Testis (tissue), 3 donors: Measurements from ENCODE around the gene PLEKHA3. TPM values are rescaled to one million over a fixed set of nuclear protein-coding genes. Genes with fewer than 3 reads are reported as not detected.

Experiments
- DNase-seq: peaks from one replicate; pipeline ENCODE4 v3.0.0-alpha.2; 2019
- H3K27ac ChIP-seq, 2 donors: fragments of 200-600 bp; sonication (generic); one replicate each; pipeline ENCODE4 v1.5.1; 2019
- H3K27me3 ChIP-seq: fragments of 200-600 bp; sonication (generic); one replicate; pipeline ENCODE4 v1.5.1; 2019
- H3K36me3 ChIP-seq: fragments of 200-600 bp; sonication (generic); one replicate; pipeline ENCODE4 v1.5.1; 2017; ENCODE audit warnings: low read depth; ENCODE audit errors: missing control alignments
- H3K4me1 ChIP-seq: fragments of 200-600 bp; sonication (generic); one replicate; pipeline ENCODE4 v1.5.1; 2019
- H3K4me3 ChIP-seq, 2 donors: fragments of 200-600 bp; sonication (generic); one replicate each; pipeline ENCODE4 v1.5.1; 2017 to 2019
- H3K9me3 ChIP-seq: fragments of 200-600 bp; sonication (generic); one replicate; pipeline ENCODE4 v1.5.1; 2017
- POLR2A ChIP-seq: fragments of 450-650 bp; IDR thresholded peaks from one replicate; pipeline ENCODE4 v1.6.1; 2017; ENCODE audit warnings: antibody characterized with exemption, mild to moderate bottlenecking, moderate library complexity
- WGBS, 2 donors: methylation state at CpG; one replicate each; pipeline ENCODE4 v1.1.5; 2018; 5-methylcytosine and 5-hydroxymethylcytosine counted together
- intact Hi-C: fragments of 100-400 bp; cut with DNase I; formaldehyde crosslinking; loops from one replicate; pipeline ENCODE4 v1.15.1; 2023; ENCODE audit warnings: low total_unique reads
- polyA plus RNA-seq: library from polyadenylated mRNA; stranded (reverse); fragments of 350-450 nt; fragmentation: Illumina TruSeq; extraction: RNeasy Lipid Tissue Mini Kit (QIAGEN cat#74804); gene quantifications from one replicate; pipeline ENCODE4 v1.2.3, GENCODE V29; 2014; ENCODE audit warnings: low read depth, low replicate concordance; ENCODE audit not compliant: insufficient read depth
- total RNA-seq, 2 donors: library from RNA; depleted of rRNA; stranded (reverse); fragments of >200 nt; gene quantifications; one replicate each; pipeline ENCODE4 v1.2.3, GENCODE V29; 2016
- TF ChIP-seq, protein P1 (sequence below), 3 experiments: fragments of 450-650 bp in 2 of 3; fragments of 200-600 bp in 1 of 3; sonication (generic) in 1 of 3; IDR thresholded peaks; one replicate each; pipeline ENCODE4 v1.5.1; 2016 to 2019; ENCODE audit warnings: antibody characterized with exemption in 3 of 3, mild to moderate bottlenecking in 2 of 3, moderate library complexity in 1 of 3

PLEKHA3 gene
- total and polyA plus RNA-seq, 3 donors from 2014 or later: 17.8 to 58.7 (median 22.8) TPM

DNA sequence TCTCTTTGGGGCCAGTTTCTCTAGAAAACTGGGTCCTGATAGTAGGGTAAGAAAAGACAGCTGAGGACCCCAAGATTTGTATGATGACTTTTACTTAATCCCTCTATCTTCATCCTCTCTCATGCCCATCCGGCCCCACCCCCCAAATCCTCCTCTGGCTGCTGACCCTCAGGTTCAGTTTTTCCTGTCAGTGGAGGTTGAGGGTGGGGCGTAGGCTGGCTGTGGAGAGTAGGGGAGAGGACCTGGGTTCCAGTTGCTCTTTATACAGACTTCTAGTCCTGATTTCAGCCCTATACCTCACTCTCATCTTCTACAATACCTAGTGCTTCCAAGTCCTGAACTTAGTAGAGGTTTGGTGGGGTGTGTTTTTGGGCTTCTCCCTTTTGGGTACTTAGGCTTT, 28.4 kb downstream of the PLEKHA3 start:
- no peak overlapping the region for H3K27ac ChIP-seq
- intact Hi-C loops: no loop called here
- H3K4me1 ChIP-seq: no peaks in the 10 kb centered on the region
- no peaks in the 10 kb centered on the region for H3K36me3 ChIP-seq
- DNase-seq: no peak
- no peak overlapping the region for H3K4me3 ChIP-seq
- TF ChIP-seq, protein P1, sequence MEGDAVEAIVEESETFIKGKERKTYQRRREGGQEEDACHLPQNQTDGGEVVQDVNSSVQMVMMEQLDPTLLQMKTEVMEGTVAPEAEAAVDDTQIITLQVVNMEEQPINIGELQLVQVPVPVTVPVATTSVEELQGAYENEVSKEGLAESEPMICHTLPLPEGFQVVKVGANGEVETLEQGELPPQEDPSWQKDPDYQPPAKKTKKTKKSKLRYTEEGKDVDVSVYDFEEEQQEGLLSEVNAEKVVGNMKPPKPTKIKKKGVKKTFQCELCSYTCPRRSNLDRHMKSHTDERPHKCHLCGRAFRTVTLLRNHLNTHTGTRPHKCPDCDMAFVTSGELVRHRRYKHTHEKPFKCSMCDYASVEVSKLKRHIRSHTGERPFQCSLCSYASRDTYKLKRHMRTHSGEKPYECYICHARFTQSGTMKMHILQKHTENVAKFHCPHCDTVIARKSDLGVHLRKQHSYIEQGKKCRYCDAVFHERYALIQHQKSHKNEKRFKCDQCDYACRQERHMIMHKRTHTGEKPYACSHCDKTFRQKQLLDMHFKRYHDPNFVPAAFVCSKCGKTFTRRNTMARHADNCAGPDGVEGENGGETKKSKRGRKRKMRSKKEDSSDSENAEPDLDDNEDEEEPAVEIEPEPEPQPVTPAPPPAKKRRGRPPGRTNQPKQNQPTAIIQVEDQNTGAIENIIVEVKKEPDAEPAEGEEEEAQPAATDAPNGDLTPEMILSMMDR (IDR thresholded peaks at IDR 0.05): no peak
- no peak for TF ChIP-seq POLR2A
- no peaks in the 10 kb centered on the region for H3K27me3 ChIP-seq
- no peaks in the 10 kb centered on the region for H3K9me3 ChIP-seq
- WGBS, 2 donors: 97 to 98% methylated on average over 2 of the region's 2 CpGs

DNA sequence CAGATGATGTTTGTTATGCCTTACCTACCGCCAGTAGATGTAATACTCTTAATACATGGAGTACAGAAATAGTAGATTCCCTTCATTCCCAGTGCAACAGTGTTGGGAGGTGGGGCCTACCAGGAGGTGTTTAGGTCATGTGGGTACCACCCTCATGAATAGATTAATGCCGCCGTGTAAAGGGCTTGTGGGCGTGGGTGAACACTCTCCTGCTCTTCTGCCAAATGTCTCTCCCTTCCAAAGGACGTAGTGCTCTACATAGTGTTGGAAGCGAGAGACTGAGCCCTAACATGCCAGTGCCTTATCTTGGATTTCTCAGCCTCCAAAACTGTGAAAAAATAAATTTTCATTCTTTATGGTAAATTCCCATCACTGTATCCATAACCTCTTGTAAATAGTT, 30.1 kb downstream of the PLEKHA3 start:
- Histone ChIP-seq H3K36me3 (no peaks in the 10 kb centered on the region), H3K9me3 (no peaks in the 10 kb centered on the region), H3K4me3 (no peak overlapping the region), H3K27ac (no peak overlapping the region), H3K4me1 (no peaks in the 10 kb centered on the region), H3K27me3 (no peaks in the 10 kb centered on the region)
- TF ChIP-seq, protein P1 (IDR thresholded peaks at IDR 0.05): no peak
- TF ChIP-seq POLR2A: no peak
- DNase-seq: no peak
- WGBS, 2 donors: 79 to 82% methylated on average over 6 of the region's 6 CpGs
- intact Hi-C loops: no loop called here

DNA sequence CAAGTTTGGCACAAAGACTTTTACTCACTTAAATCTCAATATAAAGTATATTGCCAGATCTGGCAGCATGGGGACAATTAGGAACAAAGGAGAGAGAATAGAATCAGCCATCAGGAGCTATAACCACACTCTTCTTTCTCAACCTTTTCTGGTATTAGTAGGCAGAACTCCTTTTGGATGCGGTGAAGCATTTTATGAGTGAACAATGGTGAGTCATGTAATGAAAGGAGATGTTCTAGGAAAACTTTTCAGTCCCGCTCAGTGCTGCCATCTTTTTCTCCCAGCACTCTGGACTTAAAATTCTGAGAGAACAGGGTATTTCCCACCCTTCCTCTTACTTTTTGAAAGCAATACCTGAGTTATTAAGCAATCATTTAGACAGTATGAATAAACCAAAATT, 32.2 kb downstream of the PLEKHA3 start:
- no peak overlapping the region for H3K4me3 ChIP-seq
- 95 to 98% methylated on average over 2 of the region's 2 CpGs for WGBS, 2 donors
- no peak for DNase-seq
- no peaks in the 10 kb centered on the region for H3K9me3 ChIP-seq
- H3K36me3 ChIP-seq: no peaks in the 10 kb centered on the region
- intact Hi-C loops: no loop called here
- no peaks in the 10 kb centered on the region for H3K4me1 ChIP-seq
- TF ChIP-seq, protein P1 (IDR thresholded peaks at IDR 0.05): no peak
- TF ChIP-seq POLR2A: no peak
- H3K27me3 ChIP-seq: no peaks in the 10 kb centered on the region
- no peak overlapping the region for H3K27ac ChIP-seq

DNA sequence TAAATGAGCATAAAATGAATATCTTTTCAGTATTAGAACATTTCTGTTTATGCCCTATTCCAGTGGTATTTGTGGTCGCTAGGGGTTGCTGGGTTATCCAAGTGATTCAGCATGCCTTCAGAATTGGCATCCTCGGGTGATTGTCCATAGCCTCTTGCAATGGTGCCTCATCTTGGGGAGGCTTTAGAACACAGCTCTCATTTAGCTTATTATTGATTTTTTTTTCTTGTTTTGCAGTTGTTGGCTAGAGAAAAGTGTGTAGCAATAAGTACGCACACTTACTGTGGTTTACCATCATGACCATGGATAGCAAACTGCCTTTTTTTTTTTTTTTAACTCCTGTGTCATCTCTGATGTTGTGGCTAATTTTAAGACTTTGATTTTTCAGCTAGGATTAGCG, 33.6 kb downstream of the PLEKHA3 start:
- TF ChIP-seq POLR2A: no peak
- TF ChIP-seq, protein P1 (IDR thresholded peaks at IDR 0.05): no peak
- Histone ChIP-seq H3K4me1 (no peaks in the 10 kb centered on the region), H3K36me3 (no peaks in the 10 kb centered on the region), H3K4me3 (no peak overlapping the region), H3K27ac (no peak overlapping the region), H3K9me3 (no peaks in the 10 kb centered on the region), H3K27me3 (no peaks in the 10 kb centered on the region)
- 87 to 97% methylated on average over 4 of the region's 4 CpGs for WGBS, 2 donors
- no peak for DNase-seq
- intact Hi-C loops: no loop called here

DNA sequence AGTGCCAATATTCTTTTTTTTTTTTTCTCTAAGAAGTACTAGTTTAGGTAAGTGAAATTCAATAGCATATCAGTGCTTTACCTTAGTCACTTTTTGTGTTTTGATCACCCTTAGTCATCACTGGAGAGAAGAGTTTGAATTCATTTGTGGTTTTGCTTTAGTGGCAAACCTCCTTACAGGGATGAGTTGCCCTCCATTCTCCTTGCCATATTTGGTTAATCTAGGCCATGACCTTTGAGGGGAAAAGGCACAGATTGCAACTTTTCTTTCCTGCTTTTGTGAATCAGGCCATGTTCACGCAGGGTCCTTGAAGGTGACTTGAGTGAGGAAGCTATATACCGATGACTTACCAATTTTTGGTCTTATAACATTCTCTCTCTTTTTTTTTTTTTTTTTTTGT, 34.4 kb downstream of the PLEKHA3 start:
- H3K4me1 ChIP-seq: no peaks in the 10 kb centered on the region
- DNase-seq: no peak
- no peaks in the 10 kb centered on the region for H3K9me3 ChIP-seq
- intact Hi-C loops: no loop called here
- whole genome bisulfite sequencing, 2 donors: 73 to 85% methylated on average over 2 of the region's 2 CpGs
- TF ChIP-seq POLR2A: no peak
- TF ChIP-seq, protein P1 (IDR thresholded peaks at IDR 0.05): no peak
- no peaks in the 10 kb centered on the region for H3K27me3 ChIP-seq
- no peak overlapping the region for H3K4me3 ChIP-seq
- H3K27ac ChIP-seq: no peak overlapping the region
- no peaks in the 10 kb centered on the region for H3K36me3 ChIP-seq
